Upper lobe of left lung (tissue), 6 donors: ENCODE measurements around the gene MELTF. TPM values are rescaled to one million over a fixed set of nuclear protein-coding genes. Genes with fewer than 3 reads are reported as not detected.

ENCODE experiments used
- ATAC-seq, 2 donors: fragments of 200-7000 bp; cut with Tn5 transposase; one replicate each; pipeline ENCODE4 v1.9.1; 2022; ENCODE audit warnings: mild to moderate bottlenecking in 2 of 2, moderate library complexity in 2 of 2; ENCODE audit not compliant: low FRiP score in 2 of 2
- DNase-seq, 2 donors: peaks; one replicate each; pipeline ENCODE4 v3.0.0-alpha.2; 2019 to 2020
- H3K27ac ChIP-seq, 4 donors: fragments of 200-600 bp; sonication (generic); one replicate each; pipeline ENCODE4 v1.5.1; 2016 to 2019
- H3K27me3 ChIP-seq, 4 donors: fragments of 200-600 bp; sonication (generic); one replicate each; pipeline ENCODE4 v1.5.1; 2017 to 2019
- H3K36me3 ChIP-seq, 4 donors: fragments of 200-600 bp; sonication (generic); one replicate each; pipeline ENCODE4 v1.5.1; 2016 to 2019
- H3K4me1 ChIP-seq, 4 donors: fragments of 200-600 bp; sonication (generic); one replicate each; pipeline ENCODE4 v1.5.1; 2018 to 2019
- H3K4me3 ChIP-seq, 4 donors: fragments of 200-600 bp; sonication (generic); one replicate each; pipeline ENCODE4 v1.5.1; 2017 to 2019; ENCODE audit warnings: mild to moderate bottlenecking in 2 of 4, moderate library complexity in 1 of 4
- H3K9me3 ChIP-seq, 4 donors: fragments of 200-600 bp; sonication (generic); one replicate each; pipeline ENCODE4 v1.5.1; 2018 to 2019
- EP300 ChIP-seq, 4 donors: sonication (generic); formaldehyde crosslinking; IDR thresholded peaks; one replicate each; pipeline ENCODE4 v1.5.1; 2017; ENCODE audit warnings: antibody characterized with exemption in 4 of 4, control low read depth in 2 of 4
- POLR2A ChIP-seq, 4 donors: fragments of 450-650 bp; IDR thresholded peaks; one replicate each; pipeline ENCODE4 v1.5.1; 2016 to 2017; ENCODE audit warnings: antibody characterized with exemption in 4 of 4, mild to moderate bottlenecking in 2 of 4
- POLR2AphosphoS5 ChIP-seq, 2 donors: sonication (generic); formaldehyde crosslinking; IDR thresholded peaks; one replicate each; pipeline ENCODE4 v1.5.1; 2017; ENCODE audit warnings: antibody characterized with exemption in 2 of 2
- WGBS, 2 donors: methylation state at CpG; one replicate each; pipeline ENCODE4 v1.1.5; 2017 to 2018; 5-methylcytosine and 5-hydroxymethylcytosine counted together
- total RNA-seq, 6 donors: library from RNA; depleted of rRNA in 4 of 6; stranded (reverse); fragments of >200 nt in 4 of 6; gene quantifications; one replicate each; pipeline versions ENCODE4 v1.1.0 to v1.2.1, GENCODE V29; 2016 to 2021
- TF ChIP-seq, protein P1 (sequence below), 6 experiments: fragments of 450-650 bp in 4 of 6; fragments of 200-600 bp in 2 of 6; sonication (generic) in 2 of 6; IDR thresholded peaks; one replicate each; pipeline ENCODE4 v1.5.1; 2016 to 2019; ENCODE audit warnings: antibody characterized with exemption in 6 of 6
- donor health status: DM: no; HTN: no; CAD: no; lungs with moderate emphysema.
- donor health status: DM: no; HTN: yes; CAD: no; lungs with severe emphysema.

The MELTF gene
- total RNA-seq, 6 donors from 2014 or later = 3.0 to 28.3 (median 4.2) TPM

DNA sequence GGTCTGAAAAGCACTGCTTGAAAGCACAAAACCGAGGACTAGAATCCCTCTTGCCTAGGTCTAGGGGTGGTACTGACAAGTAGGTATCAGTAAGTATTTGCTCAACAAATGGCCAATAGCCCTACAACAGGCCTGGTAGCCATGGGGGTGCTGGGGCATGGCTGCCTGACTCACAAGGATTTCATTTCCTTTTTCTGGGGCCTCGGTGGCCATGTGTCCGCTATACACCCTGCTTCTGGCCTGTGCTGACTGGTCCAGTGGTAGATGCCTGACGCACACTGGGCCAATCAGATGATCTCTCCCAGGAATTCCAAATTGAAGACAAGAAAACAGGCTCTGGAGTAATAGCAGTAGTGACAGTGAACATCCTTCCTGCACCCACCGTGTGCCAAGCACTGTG is 29.4 kb downstream of the MELTF start:
- TF ChIP-seq, protein P1, sequence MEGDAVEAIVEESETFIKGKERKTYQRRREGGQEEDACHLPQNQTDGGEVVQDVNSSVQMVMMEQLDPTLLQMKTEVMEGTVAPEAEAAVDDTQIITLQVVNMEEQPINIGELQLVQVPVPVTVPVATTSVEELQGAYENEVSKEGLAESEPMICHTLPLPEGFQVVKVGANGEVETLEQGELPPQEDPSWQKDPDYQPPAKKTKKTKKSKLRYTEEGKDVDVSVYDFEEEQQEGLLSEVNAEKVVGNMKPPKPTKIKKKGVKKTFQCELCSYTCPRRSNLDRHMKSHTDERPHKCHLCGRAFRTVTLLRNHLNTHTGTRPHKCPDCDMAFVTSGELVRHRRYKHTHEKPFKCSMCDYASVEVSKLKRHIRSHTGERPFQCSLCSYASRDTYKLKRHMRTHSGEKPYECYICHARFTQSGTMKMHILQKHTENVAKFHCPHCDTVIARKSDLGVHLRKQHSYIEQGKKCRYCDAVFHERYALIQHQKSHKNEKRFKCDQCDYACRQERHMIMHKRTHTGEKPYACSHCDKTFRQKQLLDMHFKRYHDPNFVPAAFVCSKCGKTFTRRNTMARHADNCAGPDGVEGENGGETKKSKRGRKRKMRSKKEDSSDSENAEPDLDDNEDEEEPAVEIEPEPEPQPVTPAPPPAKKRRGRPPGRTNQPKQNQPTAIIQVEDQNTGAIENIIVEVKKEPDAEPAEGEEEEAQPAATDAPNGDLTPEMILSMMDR (IDR thresholded peaks at IDR 0.05) = no peak
- TF ChIP-seq EP300 (IDR thresholded peaks at IDR 0.05) (no peak), POLR2AphosphoS5 (IDR thresholded peaks at IDR 0.05) (no peak), POLR2A (IDR thresholded peaks at IDR 0.05) (no peak)
- peaks cover 5 to 23% (median 10%) of the 10 kb centered on the region in 4 donors for H3K4me1 ChIP-seq
- DNase-seq = no peak
- H3K9me3 ChIP-seq = no peaks in the 10 kb centered on the region
- WGBS, 2 donors = 83 to 93% methylated on average over 3 to 5 of the region's 5 CpGs
- no peak overlapping the region for H3K4me3 ChIP-seq
- no peaks in the 10 kb centered on the region for H3K36me3 ChIP-seq
- no peaks in the 10 kb centered on the region for H3K27me3 ChIP-seq
- ATAC-seq = no peak
- H3K27ac ChIP-seq = no peak overlapping the region

DNA sequence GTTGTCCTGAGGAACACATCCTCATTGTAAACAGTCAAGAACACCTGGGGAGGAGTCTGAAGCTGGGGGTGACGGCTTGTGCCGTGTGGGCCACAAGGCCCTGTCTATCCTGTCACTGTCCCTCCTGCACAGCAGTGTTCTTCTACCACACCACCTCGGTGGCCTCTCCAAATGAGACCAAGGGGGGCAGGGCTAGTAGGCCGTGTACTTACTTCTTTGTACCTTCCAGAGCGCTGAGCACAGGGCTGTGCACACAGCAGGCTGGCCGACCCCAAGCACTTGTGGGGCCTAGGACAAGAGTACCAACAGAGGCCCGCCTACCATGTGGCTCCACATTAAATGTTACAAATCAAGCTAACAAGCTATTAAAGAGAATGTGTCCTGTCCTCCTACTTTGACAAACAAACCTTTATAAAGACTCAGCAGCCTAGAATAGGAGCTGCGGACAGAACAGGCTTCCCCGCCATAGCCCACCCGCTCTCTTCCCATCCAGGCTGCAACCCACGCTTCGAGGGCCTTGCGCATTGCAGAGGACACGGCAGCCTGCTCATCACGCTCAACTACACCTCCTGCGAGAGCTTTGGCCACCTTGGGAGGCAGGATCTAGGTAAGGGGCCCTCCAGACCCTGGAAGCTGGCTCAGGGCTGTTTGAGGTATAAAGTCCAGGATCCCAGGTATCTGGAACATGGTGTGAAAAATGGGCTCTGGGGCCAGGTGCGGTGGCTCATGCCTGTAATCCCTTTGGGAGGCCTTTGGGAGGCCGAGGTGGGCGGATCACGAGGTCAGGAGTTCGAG is 30.5 kb downstream of the MELTF start:
- H3K36me3 ChIP-seq = no peaks in the 10 kb centered on the region
- ATAC-seq (no peak), DNase-seq (no peak)
- TF ChIP-seq POLR2AphosphoS5 (IDR thresholded peaks at IDR 0.05) (no peak), POLR2A (IDR thresholded peaks at IDR 0.05) (no peak), EP300 (IDR thresholded peaks at IDR 0.05) (no peak)
- TF ChIP-seq, protein P1 (IDR thresholded peaks at IDR 0.05) = no peak
- H3K4me3 ChIP-seq = no peak overlapping the region
- H3K9me3 ChIP-seq = no peaks in the 10 kb centered on the region
- H3K27ac ChIP-seq = no peak overlapping the region
- H3K27me3 ChIP-seq = no peaks in the 10 kb centered on the region
- peaks cover 5 to 19% (median 10%) of the 10 kb centered on the region in 4 donors for H3K4me1 ChIP-seq
- WGBS, 2 donors = 92 to 93% methylated on average over 21 of the region's 21 CpGs

DNA sequence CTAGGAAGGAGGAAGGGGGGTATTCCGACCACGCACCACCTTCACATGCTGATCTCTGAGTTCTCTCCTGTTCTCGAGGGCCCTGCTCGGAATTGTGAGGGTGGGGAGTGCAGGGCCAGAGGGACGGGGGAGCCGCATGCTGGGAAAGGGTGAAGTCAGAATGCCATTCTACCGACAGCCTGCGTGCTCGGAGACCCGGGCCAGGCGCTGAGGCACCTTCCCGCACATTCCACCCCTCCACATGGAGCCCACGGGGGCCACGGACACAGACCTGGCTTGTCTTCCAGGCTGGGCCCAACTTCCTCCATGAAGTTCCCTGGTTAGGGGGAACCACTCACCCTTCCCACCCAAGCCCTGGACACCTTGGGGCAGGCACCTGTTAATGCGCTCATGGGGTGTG is 32.3 kb downstream of the MELTF start:
- Histone ChIP-seq H3K9me3 (no peaks in the 10 kb centered on the region), H3K4me1 (peaks cover 0 to 6% (median 2%) of the 10 kb centered on the region in 4 donors), H3K4me3 (no peak overlapping the region), H3K27ac (no peak overlapping the region), H3K36me3 (no peaks in the 10 kb centered on the region), H3K27me3 (no peaks in the 10 kb centered on the region)
- TF ChIP-seq POLR2A (IDR thresholded peaks at IDR 0.05) (no peak), EP300 (IDR thresholded peaks at IDR 0.05) (no peak), POLR2AphosphoS5 (IDR thresholded peaks at IDR 0.05) (no peak)
- TF ChIP-seq, protein P1 (IDR thresholded peaks at IDR 0.05) = no peak
- no peak for ATAC-seq
- 89 to 95% methylated on average over 7 to 15 of the region's 15 CpGs for WGBS, 2 donors
- no peak for DNase-seq

DNA sequence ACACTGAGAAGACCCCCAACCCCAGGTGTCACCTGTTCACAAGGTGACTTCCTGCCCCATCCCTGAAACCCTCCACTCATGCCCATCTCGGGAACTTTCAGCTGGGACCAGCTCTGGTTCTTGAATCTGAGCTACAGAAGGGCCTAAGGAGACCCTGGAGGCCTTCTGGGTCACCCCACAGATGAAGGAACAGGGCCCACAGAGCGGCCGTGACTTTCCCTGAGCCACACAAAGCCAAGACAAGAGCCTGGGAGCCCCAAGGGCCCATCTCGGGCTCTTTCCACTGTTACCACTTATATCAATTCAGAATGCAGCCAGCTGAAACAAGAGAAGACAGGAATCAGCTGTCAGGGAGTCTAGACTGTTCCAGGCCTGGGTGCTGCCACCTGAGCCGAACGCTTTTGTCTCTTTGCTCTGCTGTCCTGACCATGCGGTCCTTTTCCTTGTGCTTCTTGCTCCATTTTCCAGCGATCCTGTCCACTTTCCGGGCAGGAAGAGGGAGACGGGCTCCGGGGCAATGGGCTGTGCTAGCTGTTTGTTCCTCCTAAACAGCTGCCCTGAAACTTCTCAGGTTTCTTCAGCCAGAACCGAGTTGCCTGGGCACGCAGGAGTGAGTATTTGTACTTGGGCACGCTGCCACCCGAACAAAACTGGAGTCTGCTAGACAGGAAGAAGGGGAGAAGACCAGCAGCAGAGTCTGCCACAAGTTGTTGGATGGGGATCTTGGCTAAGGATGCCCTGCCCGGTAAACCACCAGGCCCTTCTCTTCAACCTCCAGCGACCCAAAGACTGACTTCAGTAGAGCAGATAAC is 33.0 kb downstream of the MELTF start:
- no peaks in the 10 kb centered on the region for H3K36me3 ChIP-seq
- DNase-seq = no peak
- H3K27ac ChIP-seq = no peak overlapping the region
- H3K4me1 ChIP-seq = no peaks in the 10 kb centered on the region
- no peak overlapping the region for H3K4me3 ChIP-seq
- TF ChIP-seq EP300 (IDR thresholded peaks at IDR 0.05) (no peak), POLR2A (IDR thresholded peaks at IDR 0.05) (no peak), POLR2AphosphoS5 (IDR thresholded peaks at IDR 0.05) (no peak)
- TF ChIP-seq, protein P1 (IDR thresholded peaks at IDR 0.05) = no peak
- ATAC-seq = no peak
- 80 to 82% methylated on average over 16 to 17 of the region's 17 CpGs for WGBS, 2 donors
- H3K9me3 ChIP-seq = no peaks in the 10 kb centered on the region
- H3K27me3 ChIP-seq = no peaks in the 10 kb centered on the region
